GM19455 (cell line): Measurements from ENCODE around the gene POSTN.
"Not testable (repeated sequence)": the region's sequence is repeated elsewhere in the genome, so short reads cannot be mapped to it uniquely, and the experiment has no call there.

Source experiments
- ATAC-seq: cut with Tn5 transposase; IDR thresholded peaks from one replicate; pipeline ENCODE4 v1.9.1; 2021; ENCODE audit not compliant: unreplicated experiment

The POSTN gene

DNA sequence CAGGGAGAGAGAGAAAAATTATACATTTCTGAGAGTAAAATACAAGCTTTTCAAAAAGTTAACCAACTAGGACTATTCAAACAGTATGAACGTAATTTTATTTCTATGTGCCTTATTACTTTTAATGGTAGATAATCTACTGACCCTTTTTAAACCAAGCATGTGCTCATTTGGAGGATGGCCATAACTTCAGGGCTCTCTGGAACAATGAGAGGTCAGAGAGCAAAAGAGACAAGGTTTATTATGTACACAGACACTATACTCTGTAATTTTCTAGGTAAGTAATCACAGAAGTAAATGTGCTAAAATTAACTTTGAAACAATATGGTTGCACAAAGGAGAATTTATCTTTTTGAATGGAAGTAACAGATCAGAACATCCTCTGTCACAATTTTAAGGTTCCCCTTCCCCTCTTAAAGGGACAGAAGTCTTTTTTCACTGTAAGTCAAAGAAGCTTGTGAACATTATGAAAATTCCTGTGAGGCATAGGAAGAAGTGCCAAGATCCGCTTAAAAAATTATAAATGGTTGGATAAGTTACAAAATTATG is 1.0 kb downstream of the POSTN start:
- ATAC-seq: no peak

DNA sequence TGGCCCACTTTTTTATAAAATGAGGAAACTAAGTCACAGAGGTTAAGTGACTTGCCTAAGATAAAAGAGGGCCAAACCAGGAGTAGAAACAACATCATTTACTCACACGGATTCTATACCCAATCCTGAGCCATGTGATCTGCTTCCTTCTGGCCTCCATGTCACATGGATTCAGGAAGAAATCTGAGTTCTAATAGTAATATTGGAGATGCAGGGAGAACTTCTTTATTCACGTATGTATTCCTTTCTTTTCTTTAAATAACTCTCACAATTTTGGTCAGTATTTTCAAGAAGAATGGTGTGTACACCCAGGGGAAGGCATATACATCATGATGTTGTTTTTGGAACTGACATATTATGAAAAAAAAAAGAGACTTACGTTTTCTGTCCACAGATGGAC is 1.8 kb downstream of the POSTN start:
- ATAC-seq: no peak

GRCh38 chr13:37595162-37595561 is 3.4 kb downstream of the POSTN start:
- ATAC-seq: no peak

GRCh38 chr13:37594550-37594949 is 4.0 kb downstream of the POSTN start:
- no peak for ATAC-seq

- not testable (repeated sequence) for ATAC-seq
Observed at GRCh38 chr13:37589381-37589780, 9.2 kb downstream of the POSTN start.

- no peak for ATAC-seq
Observed at GRCh38 chr13:37587236-37587635, 11.3 kb downstream of the POSTN start.

DNA sequence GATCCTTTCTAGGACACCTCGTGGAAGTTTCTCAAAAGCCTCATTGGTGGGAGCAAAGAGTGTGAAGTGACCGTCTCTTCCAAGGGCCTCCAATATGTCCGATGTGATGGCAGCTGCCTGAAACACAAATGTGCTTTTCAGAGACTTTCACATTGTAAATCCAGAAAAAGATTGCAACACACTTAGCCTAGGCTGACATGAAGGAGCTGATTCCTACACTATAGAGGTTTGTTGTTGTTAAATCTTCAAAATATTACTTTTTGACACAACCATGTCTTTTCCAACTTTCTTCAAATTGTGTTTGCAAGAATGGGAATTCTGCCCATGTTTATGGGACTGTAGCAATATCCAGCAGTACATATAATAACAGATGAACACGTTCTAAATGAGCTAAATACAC is 12.4 kb downstream of the POSTN start:
- no peak for ATAC-seq

DNA sequence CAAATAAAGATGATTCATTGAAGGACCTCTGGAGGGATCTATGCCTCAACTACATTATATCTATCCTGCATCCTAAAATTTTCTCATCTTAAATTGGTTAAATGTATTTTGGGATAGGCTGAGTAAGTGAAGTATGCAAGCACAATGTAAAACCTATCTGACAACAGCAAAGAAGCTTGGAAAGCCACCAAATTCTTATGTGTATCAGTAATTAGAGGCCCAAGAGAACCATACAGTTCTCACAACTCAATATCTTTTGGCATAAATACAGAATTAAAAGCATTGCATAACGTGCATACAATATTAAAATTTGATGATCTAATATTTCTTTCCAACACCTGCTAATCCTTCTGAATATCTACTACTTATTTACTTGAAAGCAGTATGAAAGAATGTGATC is 13.0 kb downstream of the POSTN start:
- no peak for ATAC-seq

DNA sequence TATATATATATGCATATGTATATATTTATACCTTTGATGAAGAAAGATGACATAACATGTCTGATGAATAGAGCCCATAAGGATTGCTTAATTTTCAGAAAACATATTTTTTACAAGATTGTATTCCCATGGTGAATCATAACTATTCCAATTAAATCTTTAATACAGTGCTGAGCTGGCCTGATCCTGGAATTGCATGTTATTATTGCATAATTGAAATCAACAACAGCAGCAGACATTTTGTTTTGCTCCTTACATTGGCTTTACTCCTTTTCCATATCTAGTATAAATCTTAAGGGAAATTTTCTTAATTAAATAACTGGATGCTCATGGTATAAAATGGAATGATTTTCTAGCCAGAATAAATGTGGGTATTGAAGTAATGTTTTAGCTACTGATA is 22.0 kb downstream of the POSTN start:
- ATAC-seq: no peak

DNA sequence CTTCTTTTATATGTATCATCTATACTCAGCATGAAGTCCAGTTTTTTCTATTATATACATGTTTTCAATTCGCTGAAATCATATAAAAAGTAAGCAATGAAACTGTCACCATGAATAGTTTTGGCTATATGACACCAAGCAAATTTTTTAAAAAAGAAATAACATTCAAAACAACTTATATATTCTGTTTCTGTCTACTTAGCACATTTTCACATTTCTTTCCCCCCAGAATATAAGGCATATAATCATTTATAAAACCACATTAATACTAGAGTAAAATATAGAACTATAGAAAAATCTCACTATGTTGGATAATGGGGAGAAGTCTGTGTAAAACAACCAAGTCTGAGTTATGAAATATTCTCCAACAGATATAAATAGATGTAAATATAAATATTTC is 33.1 kb downstream of the POSTN start:
- ATAC-seq: no peak

DNA sequence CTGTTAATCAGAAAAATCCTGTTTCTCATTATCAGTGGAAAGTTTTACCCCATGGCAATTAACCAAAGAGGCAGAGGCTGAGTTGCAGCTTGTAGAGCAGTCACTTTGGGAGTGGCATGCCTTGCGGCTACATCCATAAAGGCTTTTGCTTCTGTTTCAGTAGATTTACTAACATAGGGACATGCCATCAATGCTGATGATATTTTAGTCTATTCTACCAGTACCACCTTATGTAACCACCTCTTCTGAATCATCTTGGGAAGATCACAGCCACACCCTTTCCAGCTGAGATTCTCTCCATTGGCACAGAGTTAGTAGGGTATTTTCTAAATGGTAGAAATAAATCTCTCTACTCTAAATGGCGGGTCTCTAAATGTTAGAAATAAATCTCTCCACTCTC is 37.5 kb downstream of the POSTN start:
- ATAC-seq: no peak

DNA sequence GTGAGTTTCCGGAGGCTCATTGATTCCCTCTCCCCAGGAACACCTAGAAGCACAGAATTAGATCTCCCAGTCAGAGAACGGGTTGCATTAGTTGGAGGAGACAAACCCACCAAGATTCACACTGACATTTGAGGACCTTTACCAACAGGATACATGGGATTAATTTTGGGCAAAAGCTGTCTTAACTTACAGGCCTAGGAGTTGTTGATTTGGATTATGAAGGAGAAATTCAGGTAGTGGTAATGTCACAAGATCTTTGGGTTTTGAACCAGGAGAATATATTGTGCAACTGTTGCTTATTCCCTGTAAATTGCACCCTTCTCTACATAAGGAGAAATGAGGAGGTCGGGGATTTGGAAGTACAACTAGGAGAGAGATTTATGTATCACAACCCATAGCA is 38.0 kb downstream of the POSTN start:
- no peak for ATAC-seq

DNA sequence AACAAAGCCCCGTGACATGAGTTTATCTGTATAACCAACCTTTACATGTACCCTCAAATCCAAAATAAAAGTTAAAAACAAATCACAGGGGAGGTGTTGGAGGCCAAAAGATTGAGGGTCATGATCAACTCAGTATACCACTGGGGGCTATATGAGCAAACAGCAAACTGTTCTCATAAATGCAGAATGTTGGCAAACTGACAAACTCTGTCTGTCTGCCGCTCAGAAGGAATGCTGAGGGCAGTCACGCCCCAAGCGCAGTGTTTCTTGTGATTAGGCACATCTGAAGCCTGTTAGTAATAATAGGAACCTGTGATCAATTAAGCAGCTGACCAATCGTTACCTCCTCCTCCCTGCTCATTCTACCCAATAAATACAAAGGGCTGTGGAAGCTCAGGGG is 39.8 kb downstream of the POSTN start:
- ATAC-seq: not testable (repeated sequence)

DNA sequence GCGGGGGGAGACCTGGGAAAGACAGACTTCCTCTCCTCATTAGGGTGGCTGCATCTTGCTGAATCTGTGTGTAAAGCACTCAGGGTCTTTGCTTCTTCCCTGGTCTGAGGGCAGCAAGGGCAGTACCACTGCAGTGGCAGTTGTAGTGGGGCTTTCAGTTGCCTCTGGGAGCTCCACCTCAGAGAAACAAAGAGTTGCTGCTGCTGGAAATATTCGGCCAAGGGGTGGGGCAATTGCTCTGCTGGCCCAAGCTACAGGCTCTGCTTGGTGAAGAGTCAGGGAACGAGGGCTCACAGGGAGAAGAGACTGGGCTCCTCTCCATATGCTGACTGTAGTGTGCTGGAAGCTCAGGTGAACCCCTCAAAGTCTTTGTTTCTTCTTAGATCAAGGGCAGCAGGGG is 52.5 kb downstream of the POSTN start:
- no peak for ATAC-seq

- no peak for ATAC-seq
Observed at GRCh38 chr13:37544995-37545394, 53.6 kb downstream of the POSTN start.

GRCh38 chr13:37539976-37540605 is 58.5 kb downstream of the POSTN start:
- no peak for ATAC-seq

GRCh38 chr13:37539170-37539569 is 59.4 kb downstream of the POSTN start:
- ATAC-seq: no peak

DNA sequence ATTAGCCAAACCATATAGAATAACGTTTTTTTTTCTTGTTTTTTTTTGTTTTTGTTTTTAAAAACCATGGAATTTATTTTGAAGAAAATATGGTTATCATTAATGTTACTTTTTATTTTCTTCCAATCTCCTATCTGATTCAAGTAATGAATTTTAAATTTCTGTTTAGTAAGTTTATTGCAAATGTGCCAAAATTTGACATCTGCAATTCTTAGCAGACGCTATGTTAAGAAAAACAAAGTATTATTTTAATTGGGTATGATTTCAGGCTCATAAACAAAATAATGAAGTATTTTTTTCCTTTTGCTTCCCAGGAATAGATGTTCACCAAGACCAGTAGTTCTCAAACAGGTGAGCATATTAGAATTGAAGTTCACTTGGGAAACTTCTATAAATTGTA is 63.1 kb downstream of the POSTN start:
- ATAC-seq: no peak

- ATAC-seq: no peak
Observed at GRCh38 chr13:37534676-37535075, 63.9 kb downstream of the POSTN start.

- no peak for ATAC-seq
Observed at GRCh38 chr13:37534181-37534580, 64.4 kb downstream of the POSTN start.

DNA sequence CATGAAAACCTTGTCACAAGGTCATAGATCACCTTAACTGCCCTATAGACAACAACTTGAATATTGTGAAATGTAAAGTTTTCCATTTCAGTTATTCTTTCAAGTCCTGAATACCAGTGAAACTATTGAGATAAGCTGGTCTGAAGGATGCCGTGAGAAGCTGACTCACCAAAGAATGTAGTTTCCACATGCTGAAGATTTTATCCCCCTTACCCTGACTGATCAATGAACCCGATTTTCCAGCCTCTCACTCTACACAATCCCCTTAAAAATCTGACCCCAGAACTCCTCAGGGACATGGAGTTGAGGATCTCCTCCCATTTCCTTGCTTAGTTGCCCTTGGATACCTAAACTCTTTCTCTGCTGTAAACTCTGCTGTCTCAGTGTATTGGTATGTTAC is 67.5 kb downstream of the POSTN start:
- no peak for ATAC-seq

GRCh38 chr13:37529751-37530385 is 68.7 kb downstream of the POSTN start:
- no peak for ATAC-seq
